ENCODE results near the gene SMAD7.

SMAD7 gene

GRCh38 chr18:48934723-48935432 lies 15.9 kb downstream of the SMAD7 start:
- no peak for TF ChIP-seq PATZ1 (CRISPR knock-in tag; IDR thresholded peaks at IDR 0.05; ENCODE audit: borderline replicate concordance)
- no peak for TF ChIP-seq ESRRG (CRISPR knock-in tag; IDR thresholded peaks at IDR 0.05)
- TF ChIP-seq ZFP30 (CRISPR knock-in tag; IDR thresholded peaks at IDR 0.05), result no peak
- TF ChIP-seq ARNTL (CRISPR knock-in tag; IDR thresholded peaks at IDR 0.05; ENCODE audit: borderline replicate concordance, low read depth), result no peak
- TF ChIP-seq TOX (CRISPR knock-in tag; IDR thresholded peaks at IDR 0.05; ENCODE audit: borderline replicate concordance), result no peak
- TF ChIP-seq OSR1 (CRISPR knock-in tag; IDR thresholded peaks at IDR 0.05), result no peak
- TF ChIP-seq ZFP3 (CRISPR knock-in tag; IDR thresholded peaks at IDR 0.05), result no peak
- no peak for TF ChIP-seq CSRNP3 (CRISPR knock-in tag; IDR thresholded peaks at IDR 0.05)
- TF ChIP-seq BACH2 (CRISPR knock-in tag; IDR thresholded peaks at IDR 0.05; ENCODE audit: borderline replicate concordance), result no peak
- no peak for TF ChIP-seq ISL1 (CRISPR knock-in tag; IDR thresholded peaks at IDR 0.05)
- TF ChIP-seq CSDC2 (CRISPR knock-in tag; IDR thresholded peaks at IDR 0.05), result no peak
- peak; percentile 3; the same call in 2 of the 3 replicates for ATAC-seq

GRCh38 chr18:48934415-48934722 lies 16.4 kb downstream of the SMAD7 start:
- TF ChIP-seq BACH2 (CRISPR knock-in tag; IDR thresholded peaks at IDR 0.05; ENCODE audit: borderline replicate concordance), result no peak
- no peak for TF ChIP-seq ZNF565 (CRISPR knock-in tag; conservative IDR thresholded peaks at IDR 0.05; ENCODE audit: low read depth)
- no peak for TF ChIP-seq TSHZ2 (CRISPR knock-in tag; IDR thresholded peaks at IDR 0.05)
- no peak for TF ChIP-seq TCF4 (CRISPR knock-in tag; IDR thresholded peaks at IDR 0.05; ENCODE audit: borderline replicate concordance)
- no peak for TF ChIP-seq ISL1 (CRISPR knock-in tag; IDR thresholded peaks at IDR 0.05)
- TF ChIP-seq RARB (CRISPR knock-in tag; IDR thresholded peaks at IDR 0.05), result no peak
- TF ChIP-seq PPARA (CRISPR knock-in tag; IDR thresholded peaks at IDR 0.05; ENCODE audit: borderline replicate concordance), result no peak
- TF ChIP-seq ZFP3 (CRISPR knock-in tag; IDR thresholded peaks at IDR 0.05), result no peak
- TF ChIP-seq ZFP30 (CRISPR knock-in tag; IDR thresholded peaks at IDR 0.05), result no peak
- no peak for TF ChIP-seq SNAI2 (CRISPR knock-in tag; IDR thresholded peaks at IDR 0.05)
- TF ChIP-seq CSRNP3 (CRISPR knock-in tag; IDR thresholded peaks at IDR 0.05), result no peak
- TF ChIP-seq GLIS3 (CRISPR knock-in tag; IDR thresholded peaks at IDR 0.05), result no peak
- no peak for TF ChIP-seq CSDC2 (CRISPR knock-in tag; IDR thresholded peaks at IDR 0.05)
- ATAC-seq, result no peak

GRCh38 chr18:48933578-48934414 lies 17.0 kb downstream of the SMAD7 start:
- no peak for ATAC-seq
- TF ChIP-seq PPARA (CRISPR knock-in tag; IDR thresholded peaks at IDR 0.05; ENCODE audit: borderline replicate concordance), result no peak
- TF ChIP-seq ZNF70 (CRISPR knock-in tag; IDR thresholded peaks at IDR 0.05), result no peak
